GM18951 (cell line): ENCODE results near the gene TUT4.

ENCODE experiments used
- POLR2A ChIP-seq: IDR thresholded peaks from 4 replicates; pipeline ENCODE4 v1.6.1; 2011; ENCODE audit warnings: mild to moderate bottlenecking; ENCODE audit not compliant: insufficient read length, insufficient read depth; ENCODE audit errors: extremely low read depth
- in situ Hi-C: fragments of 300-500 bp; cut with MboI; formaldehyde crosslinking; loops from one replicate; pipeline ENCODE4 v1.12.0; 2022; ENCODE audit warnings: low sequenced_read_pairs, mixed read lengths, inconsistent platforms; ENCODE audit not compliant: unreplicated experiment

TUT4 gene

DNA sequence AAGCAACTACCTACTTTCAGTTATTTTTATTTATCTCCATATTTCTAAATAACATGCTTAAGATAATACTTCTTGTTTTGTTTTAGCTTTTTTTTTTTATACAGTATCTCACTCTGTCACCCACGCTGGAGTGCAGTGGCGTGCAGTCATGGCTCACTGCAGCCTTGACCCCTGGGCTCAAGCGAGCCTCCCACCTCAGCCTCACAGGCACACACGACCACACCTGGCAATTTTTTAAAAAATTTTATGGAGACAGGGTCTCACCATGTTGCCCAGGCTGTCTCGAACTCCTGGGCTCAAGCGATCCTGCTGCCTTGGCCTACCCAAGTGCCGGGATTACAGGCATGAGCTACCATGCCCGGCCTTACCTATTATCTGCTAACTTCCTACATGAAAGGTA, 20.6 kb downstream of the TUT4 start:
- no peak for TF ChIP-seq POLR2A
- in situ Hi-C loops = no loop called here

DNA sequence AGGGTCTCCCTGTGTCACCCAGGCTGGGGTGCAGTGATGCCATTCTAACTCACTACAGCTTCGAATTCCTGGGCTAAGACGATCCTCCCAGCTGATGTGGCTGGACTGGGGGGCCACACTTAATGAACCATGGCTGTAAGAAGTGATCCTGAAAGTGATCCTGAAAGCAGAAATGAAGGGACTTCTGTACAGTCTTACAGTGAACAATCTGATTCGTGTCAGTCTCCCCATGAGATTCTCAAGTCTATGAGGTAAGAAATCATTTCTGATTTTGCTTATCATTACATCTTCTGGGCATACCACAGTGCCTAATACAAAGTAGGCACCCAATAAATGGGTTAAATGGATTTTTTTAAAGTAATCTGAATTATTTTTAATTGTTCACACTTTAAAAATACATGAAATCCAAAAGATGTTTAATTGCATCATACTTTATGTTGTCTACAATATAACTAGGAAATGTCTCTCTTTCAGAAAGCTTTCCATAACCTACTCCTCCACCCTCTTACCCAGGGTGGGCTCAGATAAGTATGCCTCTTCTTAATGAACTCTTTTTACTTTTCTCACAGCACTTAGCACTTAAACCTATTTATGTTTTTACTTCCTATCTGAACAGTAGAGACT, 21.5 kb downstream of the TUT4 start:
- in situ Hi-C loops = no loop called here
- TF ChIP-seq POLR2A = no peak

DNA sequence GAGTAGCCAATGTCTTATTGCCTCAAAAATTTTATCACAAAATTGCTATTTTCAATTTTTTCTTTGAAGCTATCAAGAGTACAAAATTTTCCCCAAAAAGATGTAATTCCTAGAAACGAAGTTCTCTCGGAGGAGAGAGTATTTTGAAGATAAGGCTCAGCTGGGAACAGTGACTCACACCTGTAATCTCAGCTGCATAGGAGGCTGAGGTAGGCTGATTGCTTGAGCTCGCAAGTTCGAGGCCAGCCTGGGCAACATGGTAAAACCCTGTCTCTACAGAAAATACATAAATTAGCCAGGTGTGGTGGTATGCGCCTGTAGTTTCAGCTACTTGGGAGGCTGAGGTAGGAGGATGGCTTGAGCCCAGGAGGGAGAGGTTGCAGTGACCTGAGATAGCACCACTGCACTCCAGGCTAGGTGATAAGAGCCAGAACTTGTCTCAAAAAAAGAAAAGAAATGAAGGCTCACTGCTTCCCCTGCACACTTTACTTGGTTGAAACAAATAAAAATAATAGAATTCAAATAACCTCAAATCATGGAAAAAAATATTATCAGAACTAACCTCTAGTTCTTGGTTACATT, 22.2 kb downstream of the TUT4 start:
- no peak for TF ChIP-seq POLR2A
- in situ Hi-C loops = no loop called here

DNA sequence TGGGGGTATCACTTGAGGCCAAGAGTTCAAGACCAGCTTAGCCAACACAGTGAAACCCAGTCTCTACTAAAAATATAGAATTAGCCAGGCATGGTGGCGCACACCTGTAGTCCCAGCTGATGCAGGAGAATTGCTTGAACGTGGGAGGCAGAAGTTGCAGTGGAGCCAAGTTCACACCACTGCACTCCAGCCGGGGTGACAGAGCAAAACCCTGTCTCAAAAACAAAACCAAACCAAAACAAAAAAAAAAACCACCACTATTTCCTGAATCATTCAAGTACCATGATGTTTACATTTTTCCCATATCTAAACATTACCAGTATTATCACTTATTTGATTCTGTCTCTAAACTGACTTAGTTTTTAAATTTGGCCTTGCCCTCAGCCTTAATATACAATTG, 29.5 kb downstream of the TUT4 start:
- in situ Hi-C loops = no loop called here
- TF ChIP-seq POLR2A = no peak

DNA sequence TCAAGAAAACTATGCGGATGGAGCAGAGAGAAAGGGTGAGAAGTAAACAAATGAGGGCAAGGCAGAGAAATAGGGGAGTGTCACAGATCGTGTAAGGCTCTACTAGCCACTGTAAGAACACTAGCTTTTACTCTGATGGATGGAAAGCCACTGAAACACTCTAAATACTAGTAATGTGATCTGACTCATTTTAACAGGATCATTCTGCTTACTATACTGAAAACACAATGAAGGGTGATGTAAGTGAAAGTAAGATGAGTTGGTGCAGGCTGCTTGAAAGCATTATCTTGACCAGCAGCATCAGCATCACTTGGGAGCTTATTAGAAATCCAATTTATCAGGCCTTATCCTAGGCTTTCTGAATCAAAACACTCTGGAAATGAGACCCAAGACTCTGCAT, 32.7 kb downstream of the TUT4 start:
- TF ChIP-seq POLR2A = no peak
- in situ Hi-C loops = no loop called here

DNA sequence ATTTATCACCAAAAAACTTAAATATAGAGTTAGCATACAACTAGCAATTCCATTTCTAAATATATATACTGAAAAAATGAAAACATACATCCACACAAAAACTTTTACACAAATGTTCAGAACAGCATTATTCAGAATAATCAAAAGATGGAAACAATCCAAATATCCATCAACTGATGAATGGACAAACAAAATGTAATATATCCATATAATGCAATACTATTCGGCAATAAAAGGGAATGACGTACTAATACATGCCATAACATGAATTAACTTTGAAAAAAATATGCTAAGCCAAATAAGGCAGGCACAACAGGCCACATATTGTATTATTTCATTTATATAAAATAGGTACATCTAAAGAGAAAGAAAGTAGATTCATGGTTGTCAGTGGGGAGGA, 33.9 kb downstream of the TUT4 start:
- no peak for TF ChIP-seq POLR2A
- in situ Hi-C loops = no loop called here

DNA sequence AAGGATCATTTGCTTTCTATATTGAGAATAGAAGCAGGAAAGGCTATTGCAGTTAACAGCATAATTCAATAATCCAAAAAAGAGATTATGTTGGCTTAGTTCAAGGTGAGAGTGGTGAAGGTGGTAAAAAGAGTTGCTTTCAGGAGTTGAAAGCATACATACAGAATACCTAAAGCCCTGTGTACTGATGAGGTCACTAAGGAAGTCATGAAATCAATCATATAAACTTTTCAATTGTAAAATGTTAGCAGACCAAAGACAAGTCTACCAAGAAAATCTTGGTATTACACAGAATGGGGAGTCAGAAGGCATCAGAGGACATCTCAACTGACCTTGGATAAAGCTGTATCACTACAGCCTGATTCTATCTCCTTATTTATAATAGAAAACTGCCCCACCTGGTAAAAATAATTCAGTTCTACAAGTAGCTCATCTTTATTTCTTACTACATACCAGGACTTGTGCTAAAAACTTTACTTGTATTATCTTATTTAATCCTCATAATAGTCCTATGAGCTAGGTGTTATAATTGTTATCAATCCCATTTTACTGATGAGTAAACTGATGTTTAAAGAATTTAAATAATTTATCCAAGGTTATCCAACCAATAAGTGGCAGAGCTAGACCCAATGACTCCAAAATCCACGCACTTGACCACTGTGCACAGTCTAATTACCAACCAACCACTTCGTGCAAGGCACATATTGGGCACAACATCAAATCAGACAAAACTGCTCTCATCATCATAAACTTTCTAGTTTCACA, 40.9 kb downstream of the TUT4 start:
- no peak for TF ChIP-seq POLR2A
- in situ Hi-C loops = no loop called here

DNA sequence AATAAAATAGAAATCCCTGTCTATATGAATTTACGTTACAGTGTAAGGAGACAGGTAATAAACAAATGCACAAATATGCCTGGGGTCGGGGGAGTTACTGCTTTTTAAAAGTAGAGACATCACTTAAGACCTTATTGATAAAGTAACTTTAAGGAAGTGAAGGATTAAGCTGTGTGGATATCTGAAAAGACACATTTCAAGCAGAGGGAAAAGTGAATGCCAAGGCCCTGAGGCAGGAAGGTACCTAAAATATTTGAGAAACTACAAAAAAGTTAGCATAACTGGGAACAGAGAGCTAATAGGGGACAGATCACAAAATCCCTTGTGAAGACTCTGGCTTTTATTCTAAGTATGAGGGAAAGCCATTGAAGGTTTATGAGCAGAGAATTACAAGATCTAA, 41.5 kb downstream of the TUT4 start:
- in situ Hi-C loops = no loop called here
- TF ChIP-seq POLR2A = no peak

DNA sequence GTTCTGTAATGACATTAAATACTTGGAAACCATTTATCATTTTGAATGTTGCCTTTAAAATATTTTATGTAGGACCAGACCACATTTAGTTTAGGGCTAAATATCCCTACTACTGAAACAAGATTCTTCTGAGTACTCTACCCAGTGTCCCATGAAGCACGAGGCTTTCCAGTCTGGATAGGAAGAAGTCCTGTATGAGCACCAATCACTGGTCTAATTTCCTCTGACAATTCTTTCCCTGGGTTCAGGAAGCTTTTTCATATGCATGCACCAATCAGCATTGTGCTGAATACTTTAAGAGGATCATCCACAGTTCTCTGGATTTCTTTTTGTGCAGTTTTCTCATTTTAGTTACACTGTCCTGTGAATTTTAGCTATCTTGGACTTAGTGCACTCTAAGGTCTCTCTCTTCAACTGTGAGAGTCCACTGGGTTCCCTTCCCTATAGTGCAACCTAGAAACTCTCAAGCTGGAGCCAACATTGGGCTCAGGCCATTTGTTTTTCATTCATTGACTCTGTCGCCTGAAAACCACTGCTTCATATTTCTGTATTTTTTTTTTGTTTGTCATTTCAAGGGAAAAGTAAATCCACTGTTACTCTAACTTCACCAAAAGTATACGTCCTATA, 45.9 kb downstream of the TUT4 start:
- no peak for TF ChIP-seq POLR2A
- in situ Hi-C loops = no loop called here

DNA sequence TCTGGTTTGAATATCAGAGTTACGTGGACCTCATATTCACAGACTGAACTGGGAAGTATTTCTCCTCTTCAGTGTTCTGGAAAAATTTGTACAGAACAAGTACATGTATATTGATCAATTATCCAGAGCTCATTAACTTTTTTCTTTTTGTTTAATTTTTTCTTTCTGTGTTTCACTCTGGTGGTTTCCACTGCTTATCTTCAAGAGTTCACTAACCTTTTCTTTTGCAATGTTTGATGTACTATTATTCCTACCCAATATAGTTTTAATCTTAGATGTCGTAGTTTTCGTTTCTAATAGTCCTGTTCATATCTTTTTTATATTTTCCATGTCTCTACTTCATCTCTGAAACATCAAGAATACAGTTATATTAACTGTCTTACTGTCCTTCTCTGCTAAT, 46.5 kb downstream of the TUT4 start:
- in situ Hi-C loops = no loop called here
- no peak for TF ChIP-seq POLR2A

DNA sequence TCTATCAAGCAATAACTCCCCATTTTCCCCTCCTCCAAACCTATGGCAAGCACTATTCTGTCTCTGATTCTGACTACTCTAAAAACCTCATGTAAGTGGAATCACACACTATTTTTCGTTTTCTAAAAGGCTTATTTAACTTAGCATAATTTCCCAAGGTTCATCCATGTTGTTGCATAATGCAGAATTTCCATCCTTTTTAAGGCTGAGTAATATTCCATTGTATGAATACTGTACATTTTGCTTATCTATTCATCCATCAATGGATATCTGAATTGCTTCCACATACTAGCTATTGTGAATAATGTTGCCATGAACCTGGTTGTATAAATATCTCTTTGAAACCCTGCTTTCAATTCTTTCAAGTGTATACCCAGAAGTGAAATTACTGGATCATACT, 48.2 kb downstream of the TUT4 start:
- no peak for TF ChIP-seq POLR2A
- in situ Hi-C loops = no loop called here

DNA sequence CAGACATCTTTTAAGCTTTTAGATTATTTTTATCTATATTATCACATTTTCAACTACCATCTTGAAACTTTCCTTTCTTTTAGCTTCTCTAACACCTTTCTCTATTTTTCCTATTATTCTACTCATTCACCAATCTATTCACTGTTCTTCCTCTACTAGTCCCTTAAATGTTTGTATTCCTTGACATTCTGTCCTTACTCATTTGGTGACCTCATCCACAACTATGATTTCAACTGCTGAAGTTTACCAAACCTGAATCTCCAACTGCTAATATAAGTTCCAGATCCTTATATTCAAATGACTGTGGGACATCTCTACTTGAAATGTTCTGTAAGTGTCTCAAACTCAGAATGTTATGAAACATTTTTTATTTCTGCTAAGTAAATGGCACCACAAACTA, 49.2 kb downstream of the TUT4 start:
- in situ Hi-C loops = no loop called here
- TF ChIP-seq POLR2A = no peak

DNA sequence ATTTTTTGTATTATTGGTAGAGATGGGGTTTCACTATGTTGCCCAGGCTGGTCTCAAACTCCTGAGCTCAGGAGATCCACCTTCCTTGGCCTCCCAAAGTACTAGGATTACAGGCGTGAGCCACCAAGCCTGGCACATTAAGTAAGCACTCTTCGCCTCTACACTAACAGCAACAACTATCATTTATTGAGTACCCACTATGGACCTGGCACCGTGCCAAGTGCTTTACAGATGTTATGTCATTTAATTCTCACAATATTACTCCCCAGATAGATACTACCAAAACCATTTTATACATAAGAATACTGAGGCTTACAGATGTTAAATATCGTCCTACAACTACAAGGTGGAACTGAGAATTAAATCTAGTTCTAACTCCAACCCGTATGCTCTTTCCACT, 50.1 kb downstream of the TUT4 start:
- in situ Hi-C loops = no loop called here
- TF ChIP-seq POLR2A = no peak

DNA sequence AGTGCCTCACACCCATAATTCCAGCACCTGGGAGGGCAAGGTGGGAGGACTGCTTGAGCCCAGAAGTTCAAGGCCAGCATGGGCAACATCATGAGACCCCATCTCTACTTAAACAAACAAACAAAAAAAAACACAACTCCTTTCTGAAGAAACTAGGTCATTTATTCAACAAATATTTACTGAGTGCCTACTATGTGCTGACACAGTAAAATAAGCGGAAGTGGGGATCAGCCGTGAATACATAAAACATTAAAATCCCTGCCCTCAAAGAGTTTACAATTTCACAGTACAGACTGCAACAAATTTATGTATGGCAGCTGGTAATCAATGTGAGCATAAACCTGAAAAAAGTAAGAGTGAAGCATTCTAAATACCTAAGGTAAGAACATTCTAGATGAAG, 65.3 kb downstream of the TUT4 start:
- in situ Hi-C loops = no loop called here
- no peak for TF ChIP-seq POLR2A

DNA sequence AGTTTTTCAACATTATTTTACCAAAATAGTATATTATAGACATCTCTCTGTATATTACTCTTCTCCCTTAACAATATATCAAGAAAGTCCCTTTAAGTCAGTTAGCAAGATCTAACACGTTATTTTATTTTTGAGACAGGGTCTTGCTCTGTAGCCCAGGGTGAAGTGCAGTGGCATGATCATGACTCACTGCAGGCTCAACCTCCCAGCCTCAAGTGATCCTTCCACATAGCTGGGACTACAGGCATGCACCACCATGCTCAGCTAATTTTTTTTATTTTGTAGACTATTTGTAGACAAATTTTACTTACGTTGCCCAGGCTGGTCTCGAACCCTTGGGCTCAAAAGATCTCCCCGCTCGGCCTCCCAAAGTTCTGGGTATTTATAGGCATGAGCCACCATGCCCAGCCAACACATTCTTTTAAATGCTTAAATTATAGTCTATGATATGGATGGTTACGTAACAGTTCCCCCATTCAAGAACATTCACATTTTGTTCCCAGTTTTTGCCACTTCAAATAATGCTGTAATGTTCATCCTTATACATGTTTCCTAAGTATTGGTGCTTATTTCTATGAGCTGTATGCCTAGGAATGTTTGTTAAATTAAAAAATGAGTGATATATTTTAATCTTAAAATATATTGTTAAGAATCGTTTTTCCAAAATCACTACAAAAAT, 70.4 kb downstream of the TUT4 start:
- in situ Hi-C loops = no loop called here
- no peak for TF ChIP-seq POLR2A
